ENCODE data around the gene ZNF460. TPM values are rescaled to one million over a fixed set of nuclear protein-coding genes. Genes with fewer than 3 reads are reported as not detected.

ZNF460 gene
- total RNA-seq, 1 donor from 2014 or later, result 56.5 TPM

DNA sequence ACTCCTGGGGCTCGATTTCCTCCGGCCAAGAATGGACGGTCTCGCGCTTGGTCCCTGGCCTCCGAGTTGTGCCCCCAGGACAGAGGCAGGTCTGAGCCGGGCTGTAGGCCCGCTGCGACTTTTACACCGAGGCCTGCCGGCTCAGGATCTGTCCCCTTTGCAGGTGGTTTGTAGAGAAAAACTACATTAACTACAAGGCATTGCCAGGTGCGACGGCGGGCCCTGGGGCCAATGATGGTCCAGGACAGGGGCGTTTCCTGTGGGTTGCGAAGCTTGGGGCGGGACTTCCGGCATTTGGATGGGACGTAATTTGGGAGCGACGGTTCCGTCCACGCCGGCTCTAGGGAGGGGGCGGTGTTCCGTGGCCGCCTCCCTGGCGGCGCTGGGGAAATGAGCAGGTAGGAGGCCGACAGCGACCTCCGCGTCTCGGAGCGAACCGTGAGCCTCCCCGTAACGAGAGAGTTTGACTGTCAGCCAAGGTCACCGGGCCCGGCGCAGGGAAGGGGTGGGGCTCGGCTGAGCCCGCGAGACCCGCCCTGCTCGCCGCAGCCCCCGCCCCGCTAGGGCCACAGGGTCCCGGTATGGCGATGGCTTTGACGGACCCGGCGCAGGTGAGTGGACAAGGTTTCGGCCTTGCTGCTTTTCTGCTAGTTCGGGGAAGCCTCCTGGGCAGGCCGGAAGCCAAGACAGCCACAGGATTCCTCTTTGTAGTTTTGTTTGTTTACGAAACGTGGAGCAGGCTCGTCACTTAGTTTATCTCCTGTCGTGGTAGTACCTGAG, 39.8 kb upstream of the ZNF460 start, which contains the start of gene ZNF805:
TSS of gene ZNF805 (plus strand) at position 322 of the 780 bp plus-strand sequence. CDS start at position 582, 260 bp downstream.
- DNase-seq (ENCODE audit: low spot score in 2 of 2), result peak; percentile 80 to 97
- peak within 1 kb of the TSS; percentile 87 to 97 for H3K27ac ChIP-seq
- H3K4me1 ChIP-seq, result peaks cover 0 to 8% of the 10 kb centered on the region in 2 donors
- H3K4me3 ChIP-seq, result peak within 1 kb of the TSS; percentile 84 to 91
- TF ChIP-seq, protein P1, sequence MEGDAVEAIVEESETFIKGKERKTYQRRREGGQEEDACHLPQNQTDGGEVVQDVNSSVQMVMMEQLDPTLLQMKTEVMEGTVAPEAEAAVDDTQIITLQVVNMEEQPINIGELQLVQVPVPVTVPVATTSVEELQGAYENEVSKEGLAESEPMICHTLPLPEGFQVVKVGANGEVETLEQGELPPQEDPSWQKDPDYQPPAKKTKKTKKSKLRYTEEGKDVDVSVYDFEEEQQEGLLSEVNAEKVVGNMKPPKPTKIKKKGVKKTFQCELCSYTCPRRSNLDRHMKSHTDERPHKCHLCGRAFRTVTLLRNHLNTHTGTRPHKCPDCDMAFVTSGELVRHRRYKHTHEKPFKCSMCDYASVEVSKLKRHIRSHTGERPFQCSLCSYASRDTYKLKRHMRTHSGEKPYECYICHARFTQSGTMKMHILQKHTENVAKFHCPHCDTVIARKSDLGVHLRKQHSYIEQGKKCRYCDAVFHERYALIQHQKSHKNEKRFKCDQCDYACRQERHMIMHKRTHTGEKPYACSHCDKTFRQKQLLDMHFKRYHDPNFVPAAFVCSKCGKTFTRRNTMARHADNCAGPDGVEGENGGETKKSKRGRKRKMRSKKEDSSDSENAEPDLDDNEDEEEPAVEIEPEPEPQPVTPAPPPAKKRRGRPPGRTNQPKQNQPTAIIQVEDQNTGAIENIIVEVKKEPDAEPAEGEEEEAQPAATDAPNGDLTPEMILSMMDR (IDR thresholded peaks at IDR 0.05), result peak in 1 of 3 experiments; percentile 13
- peaks cover 16 to 28% of the 10 kb centered on the region in 2 donors for H3K36me3 ChIP-seq
- H3K27me3 ChIP-seq, result no peaks in the 10 kb centered on the region
- intact Hi-C loops (cut with DNase I), result loop anchor here (1.0 to 5.0 kb wide), 6 partner anchors 40 to 1098 kb away; partner anchors contain the start of genes TRAPPC2B, ZNF264, ZNF444 and ZNF460
- H3K9me3 ChIP-seq, result peaks cover 0 to 10% of the 10 kb centered on the region in 2 donors

DNA sequence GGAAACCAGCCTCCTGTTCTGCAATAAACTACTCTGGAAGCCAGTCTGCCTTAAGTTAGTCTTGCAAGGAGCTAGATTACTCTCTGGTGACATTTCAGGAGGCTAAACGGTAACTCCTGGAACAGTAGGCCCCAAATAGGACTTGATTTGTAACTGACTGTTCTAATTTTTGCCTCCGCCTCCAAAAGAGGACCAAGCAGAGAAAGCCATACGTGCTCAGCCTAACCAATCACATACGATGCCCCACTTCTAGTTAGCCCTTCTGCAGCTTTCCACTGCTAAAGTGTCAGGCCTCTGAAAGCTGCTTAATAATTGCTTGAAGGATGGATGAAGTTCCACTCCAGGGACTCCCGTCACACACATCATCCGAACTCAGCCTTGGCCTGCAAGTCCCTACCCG, 39.1 kb upstream of the ZNF460 start:
- DNase-seq (ENCODE audit: low spot score in 2 of 2), result no peak
- Histone ChIP-seq H3K27me3 (no peaks in the 10 kb centered on the region), H3K4me3 (peak overlapping the region; percentile 84 to 91), H3K9me3 (peaks cover 0 to 10% of the 10 kb centered on the region in 2 donors), H3K27ac (peak overlapping the region; percentile 87 to 97), H3K4me1 (peaks cover 0 to 8% of the 10 kb centered on the region in 2 donors), H3K36me3 (peaks cover 22 to 34% of the 10 kb centered on the region in 2 donors)
- intact Hi-C loops (cut with DNase I), result loop anchor here (2.0 to 5.0 kb wide), 3 partner anchors 49 to 1099 kb away; partner anchors contain the start of genes ZNF264, ZNF444 and ZNF749
- TF ChIP-seq, protein P1 (IDR thresholded peaks at IDR 0.05), result no peak

DNA sequence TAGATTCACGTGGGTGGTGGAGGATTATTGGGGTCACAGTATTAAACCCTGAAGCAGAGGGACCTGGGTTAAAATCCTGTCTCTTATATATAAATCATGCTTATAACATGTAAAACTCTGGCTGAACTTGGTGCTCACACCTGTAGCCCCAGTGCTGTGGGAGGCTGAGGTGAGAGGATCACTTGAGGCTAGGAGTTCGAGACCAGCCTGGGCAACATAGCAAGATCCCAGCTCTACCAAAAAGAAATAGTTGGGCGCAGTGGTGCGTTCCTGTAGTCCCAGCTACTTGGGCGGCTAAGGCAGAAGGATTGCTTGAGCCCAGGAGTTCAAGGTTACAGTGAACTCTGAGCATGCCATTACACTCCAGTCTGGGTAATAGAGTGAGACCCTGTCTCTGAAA, 37.5 kb upstream of the ZNF460 start:
- TF ChIP-seq, protein P1 (IDR thresholded peaks at IDR 0.05), result no peak
- Histone ChIP-seq H3K27me3 (no peaks in the 10 kb centered on the region), H3K27ac (no peak overlapping the region), H3K9me3 (peaks cover 0 to 26% of the 10 kb centered on the region in 2 donors), H3K4me1 (peaks cover 0 to 8% of the 10 kb centered on the region in 2 donors), H3K4me3 (no peak overlapping the region), H3K36me3 (peaks cover 38 to 50% of the 10 kb centered on the region in 2 donors)
- intact Hi-C loops (cut with DNase I), result loop anchor here (5.0 kb wide), 2 partner anchors 51 to 1101 kb away; partner anchors contain the start of genes ZNF264 and ZNF444
- DNase-seq (ENCODE audit: low spot score in 2 of 2), result no peak

DNA sequence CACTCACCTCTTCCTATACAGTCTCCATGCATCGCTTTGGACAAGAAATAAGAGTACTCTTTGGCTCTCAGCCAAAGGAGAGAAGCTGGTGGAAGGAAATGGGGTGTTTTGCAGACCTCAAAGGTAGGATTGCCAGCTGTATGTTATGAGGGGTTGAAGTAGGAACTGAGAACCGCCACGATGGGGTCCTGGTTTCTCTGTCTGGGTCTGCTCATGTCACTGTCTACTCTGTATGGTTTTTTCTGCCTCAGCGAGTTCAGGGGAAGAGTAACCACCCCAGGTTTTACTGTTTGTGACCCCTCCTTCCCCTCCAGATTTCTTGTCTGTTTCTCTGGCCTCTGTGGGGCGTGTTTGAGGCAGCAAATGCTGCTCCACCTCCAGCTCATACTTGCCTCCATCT, 35.8 kb upstream of the ZNF460 start:
- peaks cover 54 to 67% of the 10 kb centered on the region in 2 donors for H3K36me3 ChIP-seq
- intact Hi-C loops (cut with DNase I), result loop anchor here (5.0 kb wide), 2 partner anchors 52 to 1102 kb away; partner anchors contain the start of genes ZNF264 and ZNF444
- H3K4me3 ChIP-seq, result no peak overlapping the region
- H3K27me3 ChIP-seq, result no peaks in the 10 kb centered on the region
- peaks cover 5 to 41% of the 10 kb centered on the region in 2 donors for H3K9me3 ChIP-seq
- H3K27ac ChIP-seq, result no peak overlapping the region
- peaks cover 0 to 8% of the 10 kb centered on the region in 2 donors for H3K4me1 ChIP-seq
- DNase-seq (ENCODE audit: low spot score in 2 of 2), result no peak
- TF ChIP-seq, protein P1 (IDR thresholded peaks at IDR 0.05), result no peak

DNA sequence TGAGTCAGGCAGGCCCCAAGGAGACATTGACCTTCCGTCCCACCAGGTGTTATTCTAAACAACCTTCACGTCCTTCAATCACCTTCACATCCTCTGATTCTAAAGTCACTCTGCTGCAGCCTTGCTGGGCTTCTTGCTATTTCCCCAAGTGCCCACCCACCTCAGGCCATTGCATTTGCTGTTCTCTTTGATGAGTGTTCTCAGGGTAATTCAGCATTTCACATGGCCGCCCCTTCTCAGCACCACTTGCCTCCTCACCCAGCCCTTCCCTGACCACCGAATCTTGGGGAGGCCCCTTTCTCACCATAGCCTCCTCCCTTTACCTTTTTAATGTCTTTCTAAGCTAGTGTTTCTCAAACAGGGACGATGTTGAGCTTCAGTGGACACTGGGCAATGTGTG, 35.2 kb upstream of the ZNF460 start:
- Histone ChIP-seq H3K27me3 (no peaks in the 10 kb centered on the region), H3K9me3 (peaks cover 8 to 44% of the 10 kb centered on the region in 2 donors), H3K4me1 (peaks cover 0 to 5% of the 10 kb centered on the region in 2 donors), H3K36me3 (peaks cover 57 to 70% of the 10 kb centered on the region in 2 donors), H3K27ac (no peak overlapping the region), H3K4me3 (no peak overlapping the region)
- TF ChIP-seq, protein P1 (IDR thresholded peaks at IDR 0.05), result no peak
- no peak for DNase-seq (ENCODE audit: low spot score in 2 of 2)
- intact Hi-C loops (cut with DNase I), result no loop called here
